GM11168 (cell line): ENCODE data around the gene ADGRA3.
"Not testable (repeated sequence)": the region's sequence is repeated elsewhere in the genome, so short reads cannot be mapped to it uniquely, and the experiment has no call there.

Experiments
- in situ Hi-C: fragments of 300-500 bp; cut with MboI; formaldehyde crosslinking; loops from one replicate; pipeline ENCODE4 v1.12.0; 2022; ENCODE audit warnings: low sequenced_read_pairs; ENCODE audit not compliant: unreplicated experiment

ADGRA3 gene

DNA sequence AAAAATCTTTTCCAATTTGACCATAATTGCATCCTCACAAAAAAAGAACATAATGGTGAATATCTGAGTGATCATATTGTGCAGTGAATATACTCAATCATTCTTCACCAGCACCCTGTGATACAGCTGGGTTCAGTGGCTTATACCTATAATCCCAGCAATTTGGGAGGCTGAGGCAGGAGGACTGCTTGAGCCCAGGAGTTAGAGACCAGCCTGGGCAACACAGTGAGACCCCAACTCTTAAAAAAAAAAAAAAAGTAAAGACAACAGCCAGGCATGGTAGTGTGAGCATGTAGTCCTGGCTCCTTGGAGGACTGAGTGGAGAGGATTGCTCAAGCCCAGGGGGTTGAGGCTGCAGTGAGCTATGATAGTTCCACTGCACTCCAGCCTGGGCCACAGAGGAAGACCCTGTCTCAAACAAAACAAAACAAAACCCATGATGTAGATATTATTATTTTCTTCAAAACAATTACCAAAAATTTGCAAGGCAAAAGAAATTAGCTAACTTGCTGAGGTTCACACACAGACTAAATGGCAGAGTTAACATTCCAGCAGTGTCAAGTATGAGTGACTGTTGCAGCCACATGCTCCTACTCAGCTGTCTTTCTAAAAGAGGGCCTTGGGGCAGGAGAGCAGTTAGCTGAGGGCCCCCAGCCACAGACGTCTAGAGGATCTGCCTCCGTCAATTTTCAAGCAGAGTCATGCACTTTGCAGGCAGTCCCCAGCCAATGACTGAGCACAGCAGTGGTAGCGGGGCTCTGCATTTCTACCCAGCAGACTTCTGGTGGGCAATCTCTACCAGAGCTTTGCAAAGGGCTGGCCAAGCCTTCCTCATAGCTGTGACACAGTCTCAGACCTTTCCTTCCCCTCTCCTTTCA is 33.4 kb downstream of the ADGRA3 start:
- in situ Hi-C loops, result no loop called here

GRCh38 chr4:22480675-22481327 is 35.1 kb downstream of the ADGRA3 start:
- in situ Hi-C loops, result no loop called here

DNA sequence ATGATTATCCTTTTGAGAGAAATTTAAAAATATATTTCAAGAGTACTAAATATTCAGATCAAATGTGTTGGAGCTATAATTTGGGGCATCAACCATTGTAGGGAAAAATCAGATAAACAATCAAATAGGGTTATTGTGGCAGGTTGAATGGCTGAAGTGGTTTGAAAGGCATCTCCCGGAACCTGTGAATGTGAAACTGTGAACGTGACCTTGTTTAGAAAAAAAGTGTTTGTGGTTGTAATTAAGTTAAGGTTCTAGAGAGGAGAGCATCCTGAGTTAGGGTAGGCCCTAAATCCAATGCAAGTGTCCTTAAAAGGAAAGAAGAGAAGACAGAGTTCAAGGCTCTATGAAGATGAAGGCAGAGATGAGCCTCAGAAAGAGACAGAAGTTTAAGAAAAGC is 37.4 kb downstream of the ADGRA3 start:
- in situ Hi-C loops, result no loop called here

DNA sequence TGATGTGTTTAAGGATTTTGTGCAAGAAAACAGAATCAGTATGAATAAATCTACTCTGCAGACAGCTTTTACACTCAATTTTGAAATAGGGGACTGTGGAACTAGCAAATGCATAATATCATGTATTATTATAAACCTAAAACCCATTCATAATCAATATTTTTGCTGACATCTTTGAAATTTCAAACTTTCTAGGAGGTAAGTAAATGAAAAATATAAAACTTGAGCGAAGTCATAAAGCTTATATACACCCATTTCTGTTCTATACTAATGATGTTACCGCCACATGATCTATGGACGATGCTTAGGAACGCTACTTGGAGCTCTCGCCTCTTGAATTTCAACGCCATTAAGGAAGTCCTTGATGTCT is 38.1 kb downstream of the ADGRA3 start:
- in situ Hi-C loops, result no loop called here

GRCh38 chr4:22477136-22477812 is 38.6 kb downstream of the ADGRA3 start:
- in situ Hi-C loops, result no loop called here

GRCh38 chr4:22476011-22476410 is 39.9 kb downstream of the ADGRA3 start:
- in situ Hi-C loops, result no loop called here

DNA sequence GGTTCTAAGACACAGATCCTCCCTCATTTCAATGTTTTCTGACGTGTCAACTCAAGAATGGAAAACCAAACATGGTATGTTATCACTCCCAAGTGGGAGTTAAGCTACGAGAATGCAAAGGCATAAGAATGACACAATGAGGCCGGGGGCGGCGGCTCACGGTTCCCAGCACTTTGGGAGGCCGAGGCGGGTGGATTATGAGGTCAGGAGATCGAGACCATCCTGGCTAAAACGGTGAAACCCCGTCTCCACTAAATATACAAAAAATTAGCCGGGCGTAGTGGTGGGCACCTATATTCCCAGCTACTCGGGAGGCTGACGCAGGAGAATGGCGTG is 40.6 kb downstream of the ADGRA3 start:
- in situ Hi-C loops, result not testable (repeated sequence)

DNA sequence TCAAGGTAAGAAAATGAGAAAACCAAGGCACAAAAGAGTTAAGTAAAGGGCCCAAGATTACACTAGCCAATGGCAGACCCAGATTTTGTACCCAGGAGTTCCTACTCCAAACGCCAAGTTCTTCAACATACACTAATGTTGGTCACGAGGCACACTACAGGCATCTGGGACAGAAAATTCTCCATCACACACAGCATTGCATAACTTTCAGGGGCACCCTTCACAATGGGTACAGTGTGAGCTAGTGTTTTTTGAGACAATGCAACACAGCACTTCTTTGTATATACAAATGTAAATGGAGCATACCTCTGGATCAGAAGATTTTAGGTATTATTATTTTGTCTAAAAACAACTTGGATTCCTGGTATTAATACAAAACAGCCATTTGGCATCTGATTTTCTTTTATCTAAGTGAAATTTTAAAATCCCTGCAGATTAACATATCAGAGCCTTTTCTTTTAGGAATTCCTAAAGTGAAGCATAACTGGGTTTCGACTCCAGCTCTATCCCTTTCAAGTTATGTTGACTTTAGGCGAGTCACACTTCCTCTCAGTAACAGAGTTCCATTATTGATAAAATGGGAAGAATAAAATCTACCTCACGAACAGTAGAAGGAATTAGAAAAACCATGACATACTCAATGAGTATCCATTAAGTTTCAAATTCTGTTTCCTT is 41.1 kb downstream of the ADGRA3 start:
- in situ Hi-C loops, result no loop called here

GRCh38 chr4:22473268-22473667 is 42.6 kb downstream of the ADGRA3 start:
- in situ Hi-C loops, result no loop called here

DNA sequence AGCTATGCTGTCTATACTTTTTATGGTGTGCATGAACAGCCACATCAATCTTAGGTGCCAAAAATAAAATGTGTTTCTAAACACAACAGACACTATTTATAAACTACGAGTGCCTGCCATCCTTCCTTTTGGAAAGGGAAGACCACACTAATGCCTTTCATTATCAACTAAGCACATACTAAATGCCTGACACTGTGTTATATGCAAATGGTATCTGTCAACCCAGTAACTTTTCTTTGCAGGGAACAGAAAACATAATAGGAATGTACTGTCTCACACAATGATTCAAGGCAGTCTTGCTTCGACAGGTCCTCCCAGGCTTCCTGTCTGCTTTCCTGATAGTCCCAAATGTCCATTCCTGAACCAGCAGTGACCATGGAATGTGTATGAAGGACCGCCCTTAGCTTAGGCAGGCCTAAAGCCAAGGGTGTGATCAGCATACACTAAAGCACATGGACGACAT is 43.8 kb downstream of the ADGRA3 start:
- in situ Hi-C loops, result no loop called here

GRCh38 chr4:22471419-22471818 is 44.4 kb downstream of the ADGRA3 start:
- in situ Hi-C loops, result no loop called here

GRCh38 chr4:22466581-22466980 is 49.3 kb downstream of the ADGRA3 start:
- in situ Hi-C loops, result no loop called here

DNA sequence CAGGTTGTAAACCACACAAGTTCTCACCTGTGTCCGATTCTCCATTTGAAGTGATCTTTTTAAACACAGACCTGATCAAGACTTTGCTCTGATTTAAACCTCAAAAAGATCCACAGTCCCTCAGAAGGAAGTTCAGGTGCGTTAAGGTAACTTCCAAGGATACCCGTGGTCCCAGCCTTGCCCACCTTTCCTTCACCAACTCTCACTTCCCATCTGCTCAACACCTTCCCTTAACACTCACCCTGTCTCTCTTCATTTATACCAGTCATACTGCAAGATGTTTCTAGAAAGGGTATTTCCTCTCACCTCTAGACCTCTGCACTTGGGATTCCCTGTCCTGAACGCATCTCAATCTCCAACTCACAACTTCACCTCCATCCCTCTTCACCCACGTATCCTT is 49.9 kb downstream of the ADGRA3 start:
- in situ Hi-C loops, result no loop called here

GRCh38 chr4:22465349-22465748 is 50.5 kb downstream of the ADGRA3 start:
- in situ Hi-C loops, result no loop called here

DNA sequence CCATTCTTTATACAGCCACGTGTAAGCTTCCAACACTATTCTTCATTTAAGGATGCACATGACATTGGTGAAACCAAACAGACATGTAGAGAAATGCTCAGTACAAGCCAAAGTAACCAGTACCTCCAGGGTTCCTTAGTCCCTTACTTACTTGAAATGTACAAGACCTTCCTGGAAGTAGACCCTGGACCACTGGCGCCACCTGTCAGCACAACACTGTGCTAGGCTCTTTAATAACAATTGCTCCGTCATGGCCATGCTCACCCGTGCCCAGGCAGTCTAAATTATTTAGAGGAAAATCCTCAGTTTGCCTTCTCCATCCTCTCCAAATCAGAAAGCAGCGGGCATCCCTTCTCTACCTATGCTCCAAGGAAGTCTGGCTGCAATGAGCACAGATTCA is 52.7 kb downstream of the ADGRA3 start:
- in situ Hi-C loops, result no loop called here

GRCh38 chr4:22462688-22463087 is 53.2 kb downstream of the ADGRA3 start:
- in situ Hi-C loops, result no loop called here

DNA sequence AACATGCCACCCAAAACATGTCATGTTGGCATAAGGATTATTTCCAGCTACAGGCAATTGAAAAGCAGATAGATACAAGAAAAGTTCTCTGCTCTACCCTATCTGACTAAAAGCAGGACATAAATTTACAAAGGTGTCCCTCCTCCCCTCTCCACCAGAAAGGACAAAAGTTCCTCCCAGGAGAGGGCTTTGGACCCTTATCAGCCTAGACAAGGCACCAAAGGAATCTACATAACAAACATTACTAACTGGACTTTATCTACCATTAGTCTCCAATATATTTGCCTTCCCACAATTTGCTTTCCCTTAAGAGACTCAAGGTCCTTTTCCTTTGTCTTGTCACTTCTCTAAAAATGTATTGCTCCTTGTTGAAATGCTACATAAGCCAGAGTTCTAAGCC is 55.6 kb downstream of the ADGRA3 start:
- in situ Hi-C loops, result no loop called here

DNA sequence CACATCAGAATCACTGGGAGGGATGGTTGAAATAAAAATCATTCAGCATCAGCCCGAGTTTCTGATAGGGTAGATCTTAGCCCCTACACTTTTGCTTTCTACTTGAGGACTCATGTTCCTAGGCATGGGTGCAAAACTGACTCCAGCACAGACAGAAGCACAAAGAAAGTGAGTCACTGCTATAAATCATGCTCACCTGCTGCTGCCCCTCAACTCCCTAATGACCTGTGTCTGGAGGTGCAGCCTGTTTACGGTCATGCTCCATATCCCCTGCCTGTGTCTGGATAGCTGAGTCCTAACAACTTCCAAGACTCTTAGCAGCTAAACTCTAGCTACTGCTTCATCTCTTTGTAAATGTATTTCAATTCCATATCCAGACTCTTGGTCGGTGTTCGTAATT is 57.8 kb downstream of the ADGRA3 start:
- in situ Hi-C loops, result no loop called here

- in situ Hi-C loops, result no loop called here
Measured at GRCh38 chr4:22457348-22457747, 58.5 kb downstream of the ADGRA3 start.

DNA sequence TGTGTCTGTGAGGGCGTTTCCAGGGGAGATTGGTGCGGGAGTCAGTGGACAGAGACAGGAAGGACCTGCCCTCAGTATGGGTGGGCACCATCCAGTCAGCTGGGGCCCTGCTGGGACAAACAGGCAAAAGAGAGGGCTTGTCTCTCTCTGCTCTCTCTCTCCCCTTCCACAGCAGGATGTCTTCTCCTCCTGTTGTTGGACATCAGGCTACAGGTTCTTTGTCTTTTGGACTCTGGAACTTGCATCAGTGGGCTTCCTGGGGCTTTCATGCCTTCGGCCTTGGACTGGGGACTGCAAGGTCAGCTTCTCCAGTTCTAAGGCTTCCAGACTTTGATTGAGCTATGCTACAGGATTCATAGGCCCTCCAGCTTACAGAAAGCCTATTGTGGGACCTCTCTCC is 59.6 kb downstream of the ADGRA3 start:
- in situ Hi-C loops, result no loop called here

GRCh38 chr4:22454955-22455354 is 60.9 kb downstream of the ADGRA3 start:
- in situ Hi-C loops, result no loop called here
